Suprapubic skin (tissue), 3 donors: ENCODE data around the gene NSG1.

ENCODE experiments used
- EP300 ChIP-seq: sonication (generic); formaldehyde crosslinking; IDR thresholded peaks from one replicate; pipeline ENCODE4 v1.6.1; 2017; ENCODE audit warnings: antibody characterized with exemption
- POLR2A ChIP-seq, 2 donors: fragments of 450-650 bp; IDR thresholded peaks; one replicate each; pipeline ENCODE4 v1.6.1; 2017; ENCODE audit warnings: antibody characterized with exemption in 2 of 2, mild to moderate bottlenecking in 2 of 2, moderate library complexity in 2 of 2
- TF ChIP-seq, protein P1 (sequence below), 2 donors: fragments of 200-600 bp in 1 of 2; fragments of 450-650 bp in 1 of 2; sonication (generic) in 1 of 2; IDR thresholded peaks; one replicate each; pipeline ENCODE4 v1.5.1; 2016 to 2019; ENCODE audit warnings: antibody characterized with exemption in 2 of 2, mild to moderate bottlenecking in 1 of 2, moderate library complexity in 1 of 2

DNA sequence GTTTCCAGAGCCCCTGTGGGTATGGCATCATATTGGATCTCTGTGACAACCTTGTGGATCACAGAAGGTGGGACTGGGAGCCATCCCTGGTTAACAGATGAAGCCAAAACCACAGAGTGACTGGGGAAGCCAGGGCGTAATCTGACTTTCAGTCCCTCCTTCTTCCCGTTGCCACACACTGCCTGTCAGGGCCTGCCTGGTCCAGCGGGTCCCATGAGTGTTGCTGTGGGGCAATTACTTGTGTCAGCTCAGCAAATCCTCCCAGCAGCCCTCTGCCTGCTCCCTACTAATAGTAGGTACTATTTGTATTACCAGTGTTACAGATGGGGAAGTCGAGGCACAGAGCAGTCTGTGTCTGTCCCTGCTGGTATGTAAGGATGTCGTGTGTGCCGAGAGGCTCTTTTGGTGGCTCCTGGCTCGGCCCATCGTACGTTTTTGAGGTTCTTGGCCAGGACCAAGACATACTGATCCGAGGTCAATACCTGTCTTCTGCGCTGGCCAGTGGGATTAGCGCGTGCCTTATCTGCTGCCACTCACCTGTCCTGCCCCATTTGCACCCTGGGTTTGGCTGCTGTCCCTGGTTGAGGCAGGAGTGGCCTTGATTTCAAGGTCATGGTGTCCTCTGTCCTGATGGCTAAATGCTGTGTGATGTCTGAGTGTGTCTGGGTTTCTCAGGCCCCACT lies 5.7 kb downstream of the NSG1 start:
- TF ChIP-seq, protein P1, sequence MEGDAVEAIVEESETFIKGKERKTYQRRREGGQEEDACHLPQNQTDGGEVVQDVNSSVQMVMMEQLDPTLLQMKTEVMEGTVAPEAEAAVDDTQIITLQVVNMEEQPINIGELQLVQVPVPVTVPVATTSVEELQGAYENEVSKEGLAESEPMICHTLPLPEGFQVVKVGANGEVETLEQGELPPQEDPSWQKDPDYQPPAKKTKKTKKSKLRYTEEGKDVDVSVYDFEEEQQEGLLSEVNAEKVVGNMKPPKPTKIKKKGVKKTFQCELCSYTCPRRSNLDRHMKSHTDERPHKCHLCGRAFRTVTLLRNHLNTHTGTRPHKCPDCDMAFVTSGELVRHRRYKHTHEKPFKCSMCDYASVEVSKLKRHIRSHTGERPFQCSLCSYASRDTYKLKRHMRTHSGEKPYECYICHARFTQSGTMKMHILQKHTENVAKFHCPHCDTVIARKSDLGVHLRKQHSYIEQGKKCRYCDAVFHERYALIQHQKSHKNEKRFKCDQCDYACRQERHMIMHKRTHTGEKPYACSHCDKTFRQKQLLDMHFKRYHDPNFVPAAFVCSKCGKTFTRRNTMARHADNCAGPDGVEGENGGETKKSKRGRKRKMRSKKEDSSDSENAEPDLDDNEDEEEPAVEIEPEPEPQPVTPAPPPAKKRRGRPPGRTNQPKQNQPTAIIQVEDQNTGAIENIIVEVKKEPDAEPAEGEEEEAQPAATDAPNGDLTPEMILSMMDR (IDR thresholded peaks at IDR 0.05) = no peak
- no peak for TF ChIP-seq EP300
- no peak for TF ChIP-seq POLR2A (IDR thresholded peaks at IDR 0.05)
